Measurements from ENCODE around the gene ASCL5. TPM values are rescaled to one million over a fixed set of nuclear protein-coding genes. Genes with fewer than 3 reads are reported as not detected.

The ASCL5 gene
- polyA plus RNA-seq, 1 donor (not counting 4 experiments of a cell fraction or from before 2014, with no cell fraction given) = not detected

DNA sequence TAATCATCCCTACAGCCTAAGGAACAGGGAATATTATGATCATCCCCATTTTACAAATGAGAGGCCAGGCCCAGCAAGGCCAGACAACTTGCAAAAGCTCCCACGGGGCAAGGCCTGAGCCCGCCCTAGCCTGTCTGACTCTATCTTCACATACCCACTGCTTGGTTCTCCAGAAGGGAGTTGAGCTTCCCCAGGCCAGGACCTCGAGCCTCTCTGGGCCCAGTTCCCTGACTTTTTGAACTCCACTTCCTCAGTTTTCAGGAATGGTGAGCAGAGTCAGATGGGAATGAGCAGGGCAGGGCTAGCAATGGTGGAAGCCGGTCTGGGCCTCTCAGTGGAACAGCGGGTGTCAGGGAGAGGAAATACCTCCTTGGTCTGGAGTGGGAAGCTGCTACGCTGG is 54.1 kb downstream of the ASCL5 start:
- peaks cover 8% of the 10 kb centered on the region for H3K27me3 ChIP-seq (ENCODE audit: control insufficient read depth, extremely low read depth, insufficient read depth, low read length)
- dilution Hi-C loops (cut with MboI; ENCODE audit: extremely low pct_ligation_motif_present, low sequenced_read_pairs) = no loop called here

DNA sequence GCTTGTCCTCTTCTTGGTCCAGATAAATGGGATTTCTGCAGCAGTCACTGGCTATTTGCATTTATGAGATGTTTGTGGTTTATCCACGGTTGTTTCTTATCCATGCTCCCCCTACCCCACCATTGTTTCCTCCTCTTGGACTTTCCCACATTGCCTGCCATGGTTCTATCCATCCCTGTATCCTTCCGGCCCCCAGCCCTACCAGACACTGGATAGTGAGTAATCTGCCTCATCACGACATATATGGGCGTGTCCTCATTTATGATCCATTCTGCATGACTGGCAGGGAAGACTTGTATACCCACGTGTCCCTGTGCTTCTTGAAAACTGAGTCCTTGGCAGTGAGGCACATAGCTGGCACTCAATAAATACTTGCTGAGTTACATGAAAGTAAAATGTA is 54.8 kb downstream of the ASCL5 start:
- TF ChIP-seq, protein P1, sequence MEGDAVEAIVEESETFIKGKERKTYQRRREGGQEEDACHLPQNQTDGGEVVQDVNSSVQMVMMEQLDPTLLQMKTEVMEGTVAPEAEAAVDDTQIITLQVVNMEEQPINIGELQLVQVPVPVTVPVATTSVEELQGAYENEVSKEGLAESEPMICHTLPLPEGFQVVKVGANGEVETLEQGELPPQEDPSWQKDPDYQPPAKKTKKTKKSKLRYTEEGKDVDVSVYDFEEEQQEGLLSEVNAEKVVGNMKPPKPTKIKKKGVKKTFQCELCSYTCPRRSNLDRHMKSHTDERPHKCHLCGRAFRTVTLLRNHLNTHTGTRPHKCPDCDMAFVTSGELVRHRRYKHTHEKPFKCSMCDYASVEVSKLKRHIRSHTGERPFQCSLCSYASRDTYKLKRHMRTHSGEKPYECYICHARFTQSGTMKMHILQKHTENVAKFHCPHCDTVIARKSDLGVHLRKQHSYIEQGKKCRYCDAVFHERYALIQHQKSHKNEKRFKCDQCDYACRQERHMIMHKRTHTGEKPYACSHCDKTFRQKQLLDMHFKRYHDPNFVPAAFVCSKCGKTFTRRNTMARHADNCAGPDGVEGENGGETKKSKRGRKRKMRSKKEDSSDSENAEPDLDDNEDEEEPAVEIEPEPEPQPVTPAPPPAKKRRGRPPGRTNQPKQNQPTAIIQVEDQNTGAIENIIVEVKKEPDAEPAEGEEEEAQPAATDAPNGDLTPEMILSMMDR (optimal IDR thresholded peaks at IDR 0.05 in 1 of 3, IDR thresholded peaks at IDR 0.05 in 1 of 3, conservative IDR thresholded peaks at IDR 0.05 in 1 of 3; ENCODE audit: extremely low read depth in 1 of 3, insufficient read depth in 2 of 3, low read length in 3 of 3) = no peak
- no peak for TF ChIP-seq EZH2 (IDR thresholded peaks at IDR 0.05; ENCODE audit: low read length)
- H3K9ac ChIP-seq (ENCODE audit: control insufficient read depth, extremely low read depth, insufficient read depth, low read length) = no peak overlapping the region
- peaks cover 8% of the 10 kb centered on the region for H3K27me3 ChIP-seq (ENCODE audit: control insufficient read depth, extremely low read depth, insufficient read depth, low read length)
- H3K4me1 ChIP-seq (ENCODE audit: control insufficient read depth, extremely low read depth, insufficient read depth, low read length) = peaks cover 9% of the 10 kb centered on the region
- H3K9me3 ChIP-seq (ENCODE audit: control insufficient read depth, low read depth, low read length) = no peaks in the 10 kb centered on the region
- no peaks in the 10 kb centered on the region for H3K79me2 ChIP-seq (ENCODE audit: control insufficient read depth, insufficient read depth, low read length)
- dilution Hi-C loops (cut with MboI; ENCODE audit: extremely low pct_ligation_motif_present, low sequenced_read_pairs) = no loop called here
- H3K4me3 ChIP-seq (ENCODE audit: control insufficient read depth in 2 of 3, extremely low read depth in 1 of 3, insufficient read depth in 2 of 3, low read depth in 1 of 3, low read length in 3 of 3) = no peak overlapping the region
- no peak overlapping the region for H2AFZ ChIP-seq (ENCODE audit: control insufficient read depth, low read length)
- DNase-seq (ENCODE audit: low read depth, low spot score) = peak; percentile 52
- H3K36me3 ChIP-seq (ENCODE audit: control insufficient read depth in 2 of 2, extremely low read depth in 1 of 2, insufficient read depth in 2 of 2, low read length in 2 of 2) = no peaks in the 10 kb centered on the region
- no peak overlapping the region for H3K4me2 ChIP-seq (ENCODE audit: control insufficient read depth, extremely low read depth, insufficient read depth, low read depth, low read length)
- no peaks in the 10 kb centered on the region for H3K9me1 ChIP-seq (ENCODE audit: control insufficient read depth, extremely low read depth, insufficient read depth, low read length)
- peak; percentile 41 for FAIRE-seq
- no peak overlapping the region for H3K27ac ChIP-seq (ENCODE audit: control insufficient read depth, insufficient read depth, low read length)
- H4K20me1 ChIP-seq (ENCODE audit: control insufficient read depth, extremely low read depth, insufficient read depth, low read length) = no peaks in the 10 kb centered on the region

More for the DNA sequence above, 54.1 kb downstream of the ASCL5 start:
- H2AFZ ChIP-seq (ENCODE audit: control insufficient read depth, low read length) = no peak overlapping the region
- H4K20me1 ChIP-seq (ENCODE audit: control insufficient read depth, extremely low read depth, insufficient read depth, low read length) = no peaks in the 10 kb centered on the region
- H3K9ac ChIP-seq (ENCODE audit: control insufficient read depth, extremely low read depth, insufficient read depth, low read length) = no peak overlapping the region
- DNase-seq (ENCODE audit: low read depth, low spot score) (no peak), FAIRE-seq (no peak)
- no peak overlapping the region for H3K27ac ChIP-seq (ENCODE audit: control insufficient read depth, insufficient read depth, low read length)
- no peaks in the 10 kb centered on the region for H3K36me3 ChIP-seq (ENCODE audit: control insufficient read depth in 2 of 2, extremely low read depth in 1 of 2, insufficient read depth in 2 of 2, low read length in 2 of 2)
- H3K79me2 ChIP-seq (ENCODE audit: control insufficient read depth, insufficient read depth, low read length) = no peaks in the 10 kb centered on the region
- TF ChIP-seq EZH2 (IDR thresholded peaks at IDR 0.05; ENCODE audit: low read length) = no peak
- TF ChIP-seq, protein P1 (optimal IDR thresholded peaks at IDR 0.05 in 1 of 3, IDR thresholded peaks at IDR 0.05 in 1 of 3, conservative IDR thresholded peaks at IDR 0.05 in 1 of 3; ENCODE audit: extremely low read depth in 1 of 3, insufficient read depth in 2 of 3, low read length in 3 of 3) = no peak
- H3K4me1 ChIP-seq (ENCODE audit: control insufficient read depth, extremely low read depth, insufficient read depth, low read length) = peaks cover 9% of the 10 kb centered on the region
- no peaks in the 10 kb centered on the region for H3K9me3 ChIP-seq (ENCODE audit: control insufficient read depth, low read depth, low read length)
- H3K9me1 ChIP-seq (ENCODE audit: control insufficient read depth, extremely low read depth, insufficient read depth, low read length) = no peaks in the 10 kb centered on the region
- H3K4me2 ChIP-seq (ENCODE audit: control insufficient read depth, extremely low read depth, insufficient read depth, low read depth, low read length) = no peak overlapping the region
- no peak overlapping the region for H3K4me3 ChIP-seq (ENCODE audit: control insufficient read depth in 2 of 3, extremely low read depth in 1 of 3, insufficient read depth in 2 of 3, low read depth in 1 of 3, low read length in 3 of 3)
